SK-N-SH (cell line): ENCODE measurements around the gene PREPL.

Experiments
- CHD2 ChIP-seq: fragments of 150-350 bp; IDR thresholded peaks from 2 replicates; pipeline ENCODE4 v1.6.1; 2018; ENCODE audit warnings: low read length; ENCODE audit not compliant: partially characterized antibody
- CTCF ChIP-seq: fragments of 200-600 bp; sonication (generic); IDR thresholded peaks from 2 replicates; pipeline ENCODE4 v1.6.1; 2017; ENCODE audit warnings: antibody characterized with exemption, mild to moderate bottlenecking, moderate library complexity
- EP300 ChIP-seq, 2 experiments: IDR thresholded peaks; 2 replicates each; pipeline versions ENCODE4 v1.4.0 to v1.6.1; 2012; ENCODE audit warnings: borderline replicate concordance in 1 of 2, low read depth in 1 of 2, low read length in 1 of 2
- EZH2phosphoT487 ChIP-seq: fragments of 200-600 bp; sonication (generic); IDR thresholded peaks from 2 replicates; pipeline ENCODE4 v1.6.1; 2017; ENCODE audit warnings: low read depth, mixed run types, mild to moderate bottlenecking, antibody characterized with exemption, moderate library complexity, borderline replicate concordance
- FOXJ3 ChIP-seq: sonication (generic); formaldehyde crosslinking; IDR thresholded peaks from 2 replicates; pipeline ENCODE4 v1.5.1; 2020; ENCODE audit warnings: mild to moderate bottlenecking, missing genetic modification reagents
- FOXM1 ChIP-seq: IDR thresholded peaks from 2 replicates; pipeline ENCODE4 v1.4.0; 2012; ENCODE audit warnings: low read depth, mild to moderate bottlenecking
- NRF1 ChIP-seq: IDR thresholded peaks from 2 replicates; pipeline ENCODE4 v1.6.1; 2012; ENCODE audit warnings: low read depth, mild to moderate bottlenecking, low read length
- POLR2AphosphoS5 ChIP-seq: IDR thresholded peaks from 2 replicates; pipeline ENCODE4 v1.6.1; 2012; ENCODE audit warnings: low read depth, low read length
- RCOR1 ChIP-seq: fragments of 150-350 bp; IDR thresholded peaks from 2 replicates; pipeline ENCODE4 v1.6.1; 2017; ENCODE audit warnings: antibody characterized with exemption, low read length
- RFX5 ChIP-seq: IDR thresholded peaks from 2 replicates; pipeline ENCODE4 v1.6.1; 2012; ENCODE audit warnings: mild to moderate bottlenecking, improper control_type of control experiment, low read length
- SMC3 ChIP-seq: IDR thresholded peaks from 2 replicates; pipeline ENCODE4 v1.6.1; 2012; ENCODE audit warnings: low read depth, low read length, improper control_type of control experiment
- TAF1 ChIP-seq: IDR thresholded peaks from 2 replicates; pipeline ENCODE4 v1.6.1; 2012; ENCODE audit warnings: low read depth, mild to moderate bottlenecking, low read length, moderate library complexity, borderline replicate concordance
- TCF12 ChIP-seq: IDR thresholded peaks from 2 replicates; pipeline ENCODE4 v1.4.0; 2012

GRCh38 chr2:44310287-44310686 is 51.0 kb downstream of the PREPL start:
- TF ChIP-seq CTCF: no peak
- no peak for TF ChIP-seq FOXJ3
- TF ChIP-seq EZH2phosphoT487: no peak
- no peak for TF ChIP-seq CHD2
- no peak for TF ChIP-seq RCOR1
- no peak for TF ChIP-seq POLR2AphosphoS5
- no peak for TF ChIP-seq RFX5
- no peak for TF ChIP-seq SMC3
- TF ChIP-seq FOXM1: no peak
- no peak for TF ChIP-seq TCF12
- TF ChIP-seq TAF1: no peak
- no peak for TF ChIP-seq EP300 (IDR thresholded peaks at IDR 0.05; ENCODE audit: borderline replicate concordance in 1 of 2, low read depth in 1 of 2, low read length in 1 of 2)
- no peak for TF ChIP-seq NRF1
